ENCODE measurements around the gene MGAT4C. TPM values are rescaled to one million over a fixed set of nuclear protein-coding genes. Genes with fewer than 3 reads are reported as not detected.

Gene MGAT4C
- total and polyA plus RNA-seq, 2 of the 8 experiments (the other 6 are each of a cell fraction or from before 2014, with no cell fraction given): 1.6 to 2.5 TPM

- H2AK5ac ChIP-seq (ENCODE audit: low read depth, low read length): no peak overlapping the region
- no peak overlapping the region for H3K4me3 ChIP-seq (ENCODE audit: extremely low read depth in 1 of 4, insufficient read depth in 2 of 4, low read depth in 3 of 4, low read length in 4 of 4)
- H3K56ac ChIP-seq (replicated peaks; ENCODE audit: insufficient read length, low read depth, low read length): no peak overlapping the region
- H3K79me2 ChIP-seq (ENCODE audit: control insufficient read depth in 1 of 2, insufficient read depth in 2 of 2, low read length in 2 of 2): no peaks in the 10 kb centered on the region
- no peak overlapping the region for H2BK15ac ChIP-seq (ENCODE audit: low read length)
- ChIA-PET POLR2A (ENCODE audit: partially characterized antibody) (no interaction called here), CTCF (ENCODE audit: partially characterized antibody) (interaction anchor here (0.7 kb wide), 1 partner anchor 90 kb away, joined by 3 read pairs; no protein-coding TSS in a partner anchor)
- H3K23ac ChIP-seq (ENCODE audit: insufficient read length): no peak overlapping the region
- no peak overlapping the region for H3K9ac ChIP-seq (replicated peaks in 1 of 4; ENCODE audit: extremely low read depth in 1 of 4, low read depth in 3 of 4, low read length in 3 of 4)
- H3K14ac ChIP-seq (ENCODE audit: insufficient read length): no peak overlapping the region
- H2BK120ac ChIP-seq (replicated peaks; ENCODE audit: low read depth, low read length): no peak overlapping the region
- no peak overlapping the region for H2BK5ac ChIP-seq (ENCODE audit: low read depth, low read length)
- 77% methylated on average over 3 of the region's 3 CpGs; no CpG with 5 or more reads in 1 of the 2 experiments for WGBS, 2 experiments (ENCODE audit: extremely low coverage in 1 of 2, insufficient coverage in 1 of 2, insufficient read length in 1 of 2, insufficient replicate concordance in 2 of 2, low coverage in 1 of 2, low lambda C conversion rate in 2 of 2, missing lambda C conversion rate in 1 of 2)
- no peak overlapping the region for H4K91ac ChIP-seq (replicated peaks; ENCODE audit: insufficient read length, low read length)
- H2BK20ac ChIP-seq (ENCODE audit: low read length): no peak overlapping the region
- no peak overlapping the region for H3K18ac ChIP-seq (ENCODE audit: extremely low read depth, low read length)
- H2AFZ ChIP-seq (ENCODE audit: low read length): no peak overlapping the region
- no peak for TF ChIP-seq CEBPB (IDR thresholded peaks at IDR 0.05; ENCODE audit: low read depth, low read length)
- TF ChIP-seq PHF8 (conservative IDR thresholded peaks at IDR 0.05; ENCODE audit: low read depth, low read length): no peak
- peak; percentile 84 for TF ChIP-seq MAFK (IDR thresholded peaks at IDR 0.05; ENCODE audit: low read depth, low read length)
- no peaks in the 10 kb centered on the region for H3K36me3 ChIP-seq (ENCODE audit: control insufficient read depth in 2 of 4, insufficient read depth in 4 of 4, low read length in 3 of 4)
- H4K8ac ChIP-seq (ENCODE audit: extremely low read depth, insufficient read depth, low read length): no peak overlapping the region
- H3K23me2 ChIP-seq (ENCODE audit: low read depth, low read length): no peaks in the 10 kb centered on the region
- H3K4me1 ChIP-seq (replicated peaks in 1 of 4; ENCODE audit: control insufficient read depth in 3 of 4, insufficient read depth in 4 of 4, low read length in 3 of 4): no peaks in the 10 kb centered on the region
- H4K20me1 ChIP-seq (replicated peaks in 1 of 2; ENCODE audit: control insufficient read depth in 1 of 2, insufficient read depth in 2 of 2, low read length in 2 of 2): no peaks in the 10 kb centered on the region
- no peak overlapping the region for H3K27ac ChIP-seq (ENCODE audit: low read depth, low read length)
- no peaks in the 10 kb centered on the region for H3K79me1 ChIP-seq (ENCODE audit: low read depth, low read length)
- H3K9me3 ChIP-seq (ENCODE audit: insufficient read depth in 2 of 2, low read depth in 1 of 2, low read length in 1 of 2): no peaks in the 10 kb centered on the region
- peaks cover 0 to 1% (median 0%) of the 10 kb centered on the region in 4 experiments; a peak in 1 of 7 replicates for H3K27me3 ChIP-seq (replicated peaks in 1 of 4; ENCODE audit: control insufficient read depth in 3 of 4, extremely low read depth in 1 of 4, insufficient read depth in 3 of 4, low read length in 3 of 4)
- no peak overlapping the region for H4K5ac ChIP-seq (ENCODE audit: insufficient read length, low read depth, low read length)
- no peak overlapping the region for H2BK12ac ChIP-seq (ENCODE audit: low read depth, low read length)
- FAIRE-seq (no peak), DNase-seq (ENCODE audit: low read depth in 1 of 2, low spot score in 2 of 2) (no peak)
- H3K4ac ChIP-seq (replicated peaks; ENCODE audit: insufficient read length, low read depth, low read length): no peak overlapping the region
- no peak overlapping the region for H3K4me2 ChIP-seq (ENCODE audit: insufficient read depth in 1 of 2, low read depth in 2 of 2, low read length in 2 of 2)
Observed at GRCh38 chr12:86018361-86018760, 237.8 kb downstream of the MGAT4C start.

All from H1 (cell line).